Measurements from ENCODE around the gene MFN2. TPM values are rescaled to one million over a fixed set of nuclear protein-coding genes. Genes with fewer than 3 reads are reported as not detected.

MFN2 gene
- total and polyA plus RNA-seq, 9 of the 15 experiments (the other 6 are each of a cell fraction or from before 2014, with no cell fraction given), result 10.5 to 158 (median 87.1) TPM

- Histone ChIP-seq H3K9me3 (replicated peaks; ENCODE audit: control insufficient read depth, insufficient read depth, low read depth, low read length) (no peaks in the 10 kb centered on the region), H3K4me3 (no peak overlapping the region), H2AFZ (ENCODE audit: low read depth, low read length) (no peak overlapping the region), H4K20me1 (replicated peaks; ENCODE audit: control insufficient read depth, insufficient read depth, low read length) (no peaks in the 10 kb centered on the region), H3K4me2 (ENCODE audit: insufficient read depth, low read length) (no peak overlapping the region), H3K27me3 (ENCODE audit: control insufficient read depth in 2 of 2, insufficient read depth in 2 of 2, low read length in 2 of 2) (no peaks in the 10 kb centered on the region), H3K9me1 (ENCODE audit: control insufficient read depth, insufficient read depth, low read length) (no peaks in the 10 kb centered on the region), H3K36me3 (ENCODE audit: control insufficient read depth, insufficient read depth, low read length) (peaks cover 89% of the 10 kb centered on the region), H3K9ac (ENCODE audit: insufficient read depth in 1 of 2, low read depth in 2 of 2, low read length in 2 of 2) (peak overlapping the region in 1 of 2 experiments; percentile 46; a peak in 1 of 4 replicates), H3K79me2 (ENCODE audit: control insufficient read depth, insufficient read depth, low read length) (no peaks in the 10 kb centered on the region), H3K27ac (ENCODE audit: extremely low read depth, low read depth, low read length) (no peak overlapping the region; the same call in 2 of the 3 replicates), H3K4me1 (replicated peaks in 1 of 2; ENCODE audit: control insufficient read depth in 2 of 2, insufficient read depth in 2 of 2, low read length in 2 of 2) (peaks cover 2 to 6% of the 10 kb centered on the region in 2 experiments; a peak in 3 of 5 replicates)
- POLR2A ChIA-PET, result interaction anchor here (0.6 to 1.4 kb wide), 5 partner anchors 10 to 90 kb away, joined by 3 to 7 read pairs (median 4); no protein-coding TSS in a partner anchor
- in situ Hi-C loops (cut with MboI) (no loop called here), intact Hi-C loops (cut with micrococcal nuclease) (no loop called here)
- BruUV-seq (replicated peaks), result TSS peak; percentile 4
- DNase-seq (ENCODE audit: extremely low read depth in 1 of 4, low spot score in 3 of 4) (no peak), FAIRE-seq (no peak), ATAC-seq (no peak)
- WGBS (ENCODE audit: insufficient coverage, low coverage, missing lambda C conversion rate), result 86% methylated on average over 5 of the region's 5 CpGs
- TF ChIP-seq RBFOX2 (IDR thresholded peaks at IDR 0.05; ENCODE audit: low read depth, low read length) (0 out of 2 replicates have a peak, but pooled peaks have one; percentile 12), ID3 (CRISPR knock-in tag; IDR thresholded peaks at IDR 0.05) (no peak), ID3 (tag; IDR thresholded peaks at IDR 0.05) (no peak), DIDO1 (tag; IDR thresholded peaks at IDR 0.05; ENCODE audit: low read depth) (no peak)
- CTCF ChIA-PET (ENCODE audit: low intra/inter-chr PET ratio), result no interaction called here
Measured at GRCh38 chr1:11998636-11999035, 18.4 kb downstream of the MFN2 start.

GRCh38 chr1:11999236-11999635 lies 19.0 kb downstream of the MFN2 start:
- DNase-seq (ENCODE audit: extremely low read depth in 1 of 4, low spot score in 3 of 4) (no peak), FAIRE-seq (no peak), ATAC-seq (no peak)
- Histone ChIP-seq H3K9me3 (replicated peaks; ENCODE audit: control insufficient read depth, insufficient read depth, low read depth, low read length) (no peaks in the 10 kb centered on the region), H4K20me1 (replicated peaks; ENCODE audit: control insufficient read depth, insufficient read depth, low read length) (no peaks in the 10 kb centered on the region), H3K27ac (ENCODE audit: extremely low read depth, low read depth, low read length) (no peak overlapping the region), H3K9ac (ENCODE audit: insufficient read depth in 1 of 2, low read depth in 2 of 2, low read length in 2 of 2) (no peak overlapping the region), H3K36me3 (ENCODE audit: control insufficient read depth, insufficient read depth, low read length) (peaks cover 90% of the 10 kb centered on the region), H3K4me1 (replicated peaks in 1 of 2; ENCODE audit: control insufficient read depth in 2 of 2, insufficient read depth in 2 of 2, low read length in 2 of 2) (peaks cover 2 to 6% of the 10 kb centered on the region in 2 experiments; a peak in 3 of 5 replicates), H3K4me2 (ENCODE audit: insufficient read depth, low read length) (no peak overlapping the region), H3K27me3 (ENCODE audit: control insufficient read depth in 2 of 2, insufficient read depth in 2 of 2, low read length in 2 of 2) (no peaks in the 10 kb centered on the region), H2AFZ (ENCODE audit: low read depth, low read length) (no peak overlapping the region), H3K4me3 (no peak overlapping the region), H3K9me1 (ENCODE audit: control insufficient read depth, insufficient read depth, low read length) (no peaks in the 10 kb centered on the region), H3K79me2 (ENCODE audit: control insufficient read depth, insufficient read depth, low read length) (no peaks in the 10 kb centered on the region)
- ChIA-PET POLR2A (interaction anchor here (1.1 to 1.4 kb wide), 4 partner anchors 11 to 91 kb away, joined by 3 to 7 read pairs (median 4); no protein-coding TSS in a partner anchor), CTCF (ENCODE audit: low intra/inter-chr PET ratio) (no interaction called here)
- in situ Hi-C loops (cut with MboI) (no loop called here), intact Hi-C loops (cut with micrococcal nuclease) (no loop called here)
- 64% methylated on average over 3 of the region's 3 CpGs for WGBS (ENCODE audit: insufficient coverage, low coverage, missing lambda C conversion rate)
- BruUV-seq (replicated peaks), result no TSS peak
- TF ChIP-seq NCOA6 (IDR thresholded peaks at IDR 0.05) (no peak), GABPB2 (CRISPR knock-in tag; conservative IDR thresholded peaks at IDR 0.05) (no peak), ZNF764 (CRISPR knock-in tag; IDR thresholded peaks at IDR 0.05; ENCODE audit: low read depth) (no peak)
